NCI-H446 treated with DMSO at 0.1 percent for 48 hours (cell line): ENCODE measurements around the gene CERS6.

Experiments used
- DNase-seq: peaks from one replicate; lab custom pipeline; 2025; lab: John Stamatoyannopoulos, UW

CERS6 gene

DNA sequence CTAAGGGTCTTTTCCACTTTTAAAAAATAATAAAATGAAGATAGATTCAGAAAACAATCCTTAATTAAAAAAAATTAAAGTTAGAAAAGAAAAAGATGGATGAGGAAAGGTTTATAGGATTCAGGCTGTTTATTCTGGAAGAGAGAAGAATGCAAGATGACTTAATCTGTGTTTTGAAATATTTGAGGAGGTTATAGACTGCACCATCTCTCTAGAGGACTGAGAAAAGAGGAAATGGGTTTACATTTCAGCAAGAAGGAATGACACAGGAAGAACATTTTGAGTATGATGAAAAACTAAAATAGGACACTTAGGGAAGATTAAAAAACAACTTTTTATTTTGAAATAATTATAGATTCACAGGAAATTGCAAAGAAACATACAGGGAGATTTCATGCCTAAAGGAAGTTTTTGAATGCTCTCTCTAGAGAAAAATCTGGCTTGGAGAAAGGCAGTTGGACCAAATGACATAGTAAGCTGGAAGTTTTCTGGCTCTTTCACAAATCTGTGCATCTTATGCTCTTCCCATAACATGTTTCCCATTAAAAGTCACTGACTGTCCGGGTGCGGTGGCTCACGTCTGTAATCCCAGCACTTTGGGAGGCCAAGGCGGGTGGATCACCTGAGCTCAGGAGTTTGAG, 75.0 kb downstream of the CERS6 start:
- no peak for DNase-seq

DNA sequence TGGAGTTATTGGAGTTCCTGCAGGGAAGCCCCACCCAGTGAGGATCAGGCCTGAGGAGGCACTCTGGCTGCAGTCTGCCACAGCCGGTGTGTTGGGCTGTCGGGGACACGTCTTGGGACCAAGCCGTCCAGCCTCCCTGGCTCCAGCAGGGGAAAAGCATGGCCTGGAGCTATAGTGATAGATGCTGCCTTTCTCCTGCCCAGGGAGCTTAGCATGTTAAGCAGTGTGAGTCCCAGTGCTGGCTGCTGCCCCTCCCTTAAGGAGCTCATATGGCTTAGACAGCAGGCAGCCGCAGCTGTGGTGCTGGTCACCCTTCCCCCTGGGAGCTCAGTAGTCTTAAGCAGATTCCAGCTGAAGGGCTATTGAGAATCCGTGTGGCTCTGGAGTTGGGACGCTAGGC, 78.9 kb downstream of the CERS6 start:
- no peak for DNase-seq

DNA sequence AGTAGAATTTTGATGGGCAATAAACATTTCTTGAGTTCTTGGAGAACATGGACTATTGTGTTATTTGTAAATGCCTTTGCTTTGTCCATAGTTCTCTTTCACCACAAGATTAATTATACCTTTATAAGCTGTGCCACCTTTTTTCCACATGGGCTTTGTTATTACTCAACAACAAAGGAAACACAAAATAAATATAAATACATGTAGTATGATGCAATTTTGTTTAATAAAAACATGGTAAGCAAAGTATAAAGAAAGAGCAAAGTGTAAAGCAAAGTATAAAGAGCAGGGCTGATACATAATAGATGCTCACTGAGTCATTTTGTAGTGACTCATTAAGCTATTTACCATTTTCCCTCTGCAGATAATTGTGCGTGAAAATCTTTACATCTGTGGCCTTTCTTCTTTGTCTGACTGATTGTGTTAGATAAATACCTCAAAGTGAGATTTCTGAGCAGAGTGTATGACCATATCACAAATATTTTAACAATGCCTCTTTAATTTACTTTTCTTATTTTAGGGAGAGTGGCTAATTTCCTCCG, 80.9 kb downstream of the CERS6 start:
- DNase-seq: no peak

DNA sequence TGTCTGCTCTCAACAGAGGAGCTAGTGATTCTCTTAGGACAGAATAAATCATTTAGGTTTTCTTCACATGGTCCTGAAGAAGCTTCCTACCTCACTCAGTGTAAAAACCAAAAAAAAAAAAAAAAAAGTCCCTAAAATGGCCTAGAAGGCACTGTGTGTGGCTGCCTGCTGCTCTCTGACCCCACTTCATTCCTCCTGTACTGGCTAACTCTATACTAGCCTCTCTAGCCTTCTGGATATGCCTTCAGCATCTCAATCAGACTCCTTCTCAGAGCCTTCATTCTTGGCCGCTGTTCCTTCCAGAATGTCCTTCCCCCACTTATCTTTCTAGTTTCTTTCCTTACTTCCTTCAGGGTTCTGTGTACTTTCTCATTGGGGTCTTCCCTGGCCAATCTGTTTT, 82.1 kb downstream of the CERS6 start:
- no peak for DNase-seq

DNA sequence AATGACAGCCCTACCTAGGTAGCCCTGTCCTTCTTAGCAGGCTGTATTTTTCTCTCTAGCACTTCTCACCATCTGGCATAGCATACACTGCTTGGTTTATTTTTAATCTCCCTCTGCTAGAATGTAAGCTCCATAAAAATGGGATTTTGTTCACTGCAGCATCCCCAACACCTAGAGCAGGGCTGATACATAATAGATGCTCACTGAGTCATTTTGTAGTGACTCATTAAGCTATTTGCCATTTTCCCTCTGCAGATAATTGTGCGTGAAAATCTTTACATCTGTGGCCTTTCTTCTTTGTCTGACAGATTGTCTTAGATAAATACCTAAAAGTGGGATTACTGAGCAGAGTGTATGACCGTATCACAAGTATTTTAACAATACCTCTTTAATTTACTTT, 82.5 kb downstream of the CERS6 start:
- no peak for DNase-seq

DNA sequence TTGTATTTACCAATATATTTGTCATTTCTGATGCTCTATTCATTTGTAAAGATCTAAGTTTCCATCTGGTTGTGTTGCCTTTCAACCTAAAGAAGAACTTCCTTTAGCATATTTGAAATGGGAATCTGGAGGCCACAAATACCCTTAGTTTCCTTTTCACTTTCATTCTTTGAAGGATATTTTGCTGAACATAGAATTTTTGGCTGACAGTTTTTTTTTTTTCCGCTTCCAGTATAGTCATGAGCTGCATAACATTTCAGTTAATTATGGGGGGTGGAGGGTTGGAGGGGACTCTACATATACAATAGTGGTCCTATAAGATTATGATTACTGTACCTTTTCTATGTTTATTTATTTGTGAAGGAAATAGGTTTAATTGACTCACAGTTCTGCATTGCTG, 83.9 kb downstream of the CERS6 start:
- DNase-seq: no peak

DNA sequence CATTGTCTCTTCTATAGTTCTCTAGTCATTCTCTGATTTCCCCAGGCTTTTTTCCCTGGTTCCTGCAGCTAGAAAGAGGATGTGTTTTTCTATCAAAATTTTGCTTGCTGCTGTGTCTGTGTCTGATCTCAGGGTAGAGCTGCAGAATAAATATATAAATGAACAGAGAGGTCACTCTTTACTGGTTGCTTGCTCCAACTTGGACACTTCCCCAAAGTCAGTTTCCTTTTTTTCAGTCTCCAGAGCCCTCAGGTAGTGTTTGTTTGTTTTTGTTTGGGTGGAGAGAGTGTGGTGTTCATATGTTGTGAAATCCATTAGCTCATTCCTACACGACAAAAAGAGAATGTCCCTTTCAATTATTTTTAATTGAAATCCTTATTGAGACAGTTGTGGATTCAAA, 85.8 kb downstream of the CERS6 start:
- no peak for DNase-seq

DNA sequence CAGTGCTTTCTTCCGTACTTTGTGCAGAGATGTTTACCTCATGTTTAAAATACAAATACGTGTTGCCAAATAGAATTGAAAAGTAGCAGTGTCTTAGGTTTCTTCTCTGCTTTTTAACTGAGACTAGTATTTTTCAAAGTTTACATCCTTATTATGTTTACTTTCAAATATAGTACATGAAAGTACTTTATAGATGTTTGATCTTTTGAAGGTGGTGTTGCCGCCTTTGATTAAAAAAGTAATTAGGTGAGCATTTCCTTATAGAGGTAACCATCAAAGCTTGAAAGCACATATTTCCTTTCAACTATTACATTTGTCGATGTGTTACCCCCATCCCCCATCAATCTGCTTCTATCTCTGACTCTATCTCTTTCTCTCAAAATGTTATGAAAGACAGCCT, 87.0 kb downstream of the CERS6 start:
- no peak for DNase-seq

DNA sequence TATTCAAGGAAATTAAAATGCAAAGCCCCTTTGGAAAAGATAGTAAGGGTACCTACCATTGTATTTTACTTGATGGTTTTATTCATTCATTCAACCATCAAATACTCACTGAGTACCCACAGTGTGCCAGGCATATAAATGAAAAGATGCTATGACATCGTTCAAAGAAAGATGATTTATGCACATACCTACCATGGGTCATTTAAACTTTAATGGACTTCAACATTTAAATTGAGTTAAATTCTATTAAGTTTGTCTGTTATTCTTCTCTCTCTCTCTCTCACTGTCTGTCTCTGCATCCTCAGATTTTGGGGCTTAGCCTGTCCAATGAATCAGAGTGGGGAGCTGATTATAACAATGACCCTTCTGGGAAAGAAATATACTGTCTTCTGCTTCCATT, 87.9 kb downstream of the CERS6 start:
- DNase-seq: no peak

DNA sequence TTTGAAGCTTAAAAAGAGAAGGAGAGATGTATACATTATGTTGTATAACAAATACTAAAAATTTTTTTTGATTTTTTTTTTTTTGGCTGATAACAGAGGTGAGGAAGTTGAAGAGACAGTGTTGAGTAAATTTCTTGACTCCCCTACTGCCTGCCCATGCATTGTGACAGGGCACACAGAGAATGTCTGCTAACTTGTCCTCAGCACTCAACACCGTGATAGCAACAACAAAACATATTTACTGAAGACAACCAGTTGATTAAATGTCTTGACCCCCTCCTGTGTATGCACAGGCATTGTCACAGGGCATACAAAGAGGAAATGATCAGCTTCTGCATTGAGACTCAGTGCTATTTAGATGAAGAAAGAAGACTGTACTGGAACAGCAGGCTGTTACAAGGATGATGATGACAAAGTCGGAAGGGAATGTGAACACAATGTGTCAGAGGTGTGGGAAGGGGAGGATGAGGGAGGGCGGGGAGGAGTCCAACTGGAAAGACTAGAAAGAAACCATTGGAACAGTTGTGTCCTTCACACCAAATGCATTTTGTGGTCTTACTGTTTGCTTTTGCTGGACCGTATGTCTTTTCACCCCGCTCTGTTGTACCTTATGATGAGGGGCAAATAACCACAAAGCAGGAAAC, 89.5 kb downstream of the CERS6 start:
- DNase-seq: no peak

DNA sequence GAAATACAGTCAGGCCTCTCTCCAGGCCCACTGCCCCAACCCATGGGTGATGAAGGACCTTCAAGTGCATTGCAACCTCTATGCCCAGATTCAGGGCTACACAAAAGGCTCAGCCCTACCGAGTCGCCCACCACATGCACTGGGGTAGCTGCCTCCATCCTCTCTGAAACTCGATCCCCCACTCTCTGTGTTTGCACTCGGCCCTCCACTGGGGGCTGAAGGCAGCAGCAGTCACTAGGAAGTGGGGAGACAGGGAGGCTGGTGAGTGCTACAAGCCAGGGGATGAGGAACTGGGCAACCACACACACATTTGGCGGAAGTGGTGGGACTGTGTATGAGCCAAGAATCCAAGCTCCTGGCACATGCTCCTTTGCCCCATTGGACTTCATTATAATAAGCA, 94.6 kb downstream of the CERS6 start:
- DNase-seq: no peak

DNA sequence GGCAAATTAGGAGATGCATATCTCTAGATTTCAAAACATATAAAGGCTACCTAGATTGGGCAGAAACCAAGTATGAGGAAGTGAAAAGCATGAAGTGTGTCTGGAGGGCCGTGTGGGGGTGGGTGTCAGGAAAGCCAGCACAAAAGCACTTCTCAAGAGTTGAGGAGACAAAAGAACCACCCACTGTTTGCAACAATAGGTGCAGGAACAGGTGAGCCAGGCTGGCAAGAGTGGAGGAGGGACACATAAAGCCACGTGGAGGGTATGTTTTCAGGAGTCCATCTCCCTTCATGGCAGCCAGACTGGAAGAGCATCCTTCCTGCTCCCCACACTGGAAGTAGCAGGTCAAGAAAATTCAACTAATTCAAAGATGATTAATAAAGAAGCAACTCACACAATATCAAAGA, 96.4 kb downstream of the CERS6 start:
- no peak for DNase-seq

DNA sequence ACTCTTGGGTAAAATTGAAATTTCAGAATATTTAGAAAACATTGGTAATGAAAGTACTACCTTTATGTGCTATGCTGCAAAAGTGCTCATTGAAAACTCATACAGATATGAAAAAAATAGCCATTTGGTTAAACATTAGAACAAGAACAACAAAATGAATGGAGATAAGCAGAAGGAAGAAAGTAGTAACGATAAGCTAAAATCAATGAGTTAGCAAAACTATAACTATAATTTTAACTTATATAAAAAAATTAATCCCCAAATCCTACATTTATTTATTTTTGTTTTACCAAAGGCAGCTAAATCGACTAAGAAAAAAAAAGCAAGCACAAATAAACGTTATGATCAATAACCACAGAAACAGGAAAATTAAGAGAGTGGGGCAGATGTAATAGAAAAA, 99.2 kb downstream of the CERS6 start:
- no peak for DNase-seq

DNA sequence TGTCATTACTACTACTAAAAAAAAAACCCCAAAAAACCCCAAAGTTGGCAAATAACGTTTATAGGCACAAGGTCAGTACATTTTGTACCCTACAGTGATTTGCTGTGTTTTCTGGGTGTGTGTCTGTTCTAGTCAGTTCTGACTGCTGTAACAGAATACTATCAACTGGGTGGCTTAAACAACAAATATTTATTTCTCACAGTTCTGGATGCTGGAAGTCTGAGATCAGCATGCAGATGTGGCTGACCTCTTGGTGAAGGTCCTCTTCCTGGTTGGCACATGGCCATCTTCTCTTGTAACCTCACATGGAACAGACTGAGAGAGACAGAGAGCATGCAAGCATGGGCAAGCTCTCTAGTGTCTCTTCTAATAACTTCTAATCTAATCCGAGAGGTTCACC, 103.1 kb downstream of the CERS6 start:
- DNase-seq: no peak

DNA sequence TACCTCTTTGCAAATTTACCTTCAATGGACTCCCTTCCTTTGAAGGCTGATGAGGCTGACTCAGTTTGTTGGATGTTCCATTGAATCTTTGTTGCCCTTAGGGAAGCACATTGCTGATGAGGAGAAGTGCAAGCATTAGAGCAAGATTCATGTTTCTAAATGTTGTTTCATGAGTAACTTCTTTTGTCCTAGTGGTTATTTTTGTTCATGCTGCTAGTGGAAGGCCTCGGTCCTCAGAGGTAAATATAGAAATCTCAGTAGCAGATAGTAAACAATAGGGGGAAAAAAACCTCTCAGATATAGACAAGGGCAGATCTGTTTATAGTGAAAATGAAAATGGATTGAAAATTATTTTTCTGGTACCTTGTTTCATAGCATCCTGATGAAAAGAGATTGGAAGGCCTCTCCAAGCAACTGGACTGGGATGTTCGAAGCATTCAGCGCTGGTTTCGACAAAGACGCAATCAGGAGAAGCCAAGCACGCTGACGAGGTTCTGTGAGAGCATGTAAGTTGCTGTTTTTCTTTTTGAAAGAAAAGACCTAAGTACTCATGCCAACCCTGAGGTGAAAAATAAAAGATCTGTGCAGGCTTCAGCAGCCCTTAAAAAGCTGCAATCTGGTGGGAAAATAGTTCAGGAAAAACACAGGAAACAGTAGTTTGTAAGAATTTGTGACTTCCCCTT, 104.9 kb downstream of the CERS6 start:
- DNase-seq: no peak

DNA sequence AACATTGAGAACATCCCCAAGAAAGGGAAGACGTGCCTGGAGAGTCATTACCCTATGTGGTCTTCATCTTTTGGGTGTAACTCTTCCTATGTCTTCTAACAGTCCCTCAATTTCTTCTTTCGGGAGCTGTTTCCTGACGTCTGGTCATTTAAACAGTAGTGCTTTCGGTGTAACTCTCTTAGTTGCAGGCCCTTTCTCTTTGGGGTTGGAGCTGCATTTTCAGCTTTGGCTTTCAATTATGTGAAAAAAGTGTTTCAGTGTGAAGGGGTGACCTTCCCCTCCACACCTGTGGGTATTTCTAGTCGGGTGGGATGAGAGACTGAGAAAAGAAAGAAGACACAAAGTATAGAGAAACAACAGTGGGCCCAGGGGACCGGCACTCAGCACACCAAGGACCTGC, 105.9 kb downstream of the CERS6 start:
- no peak for DNase-seq

DNA sequence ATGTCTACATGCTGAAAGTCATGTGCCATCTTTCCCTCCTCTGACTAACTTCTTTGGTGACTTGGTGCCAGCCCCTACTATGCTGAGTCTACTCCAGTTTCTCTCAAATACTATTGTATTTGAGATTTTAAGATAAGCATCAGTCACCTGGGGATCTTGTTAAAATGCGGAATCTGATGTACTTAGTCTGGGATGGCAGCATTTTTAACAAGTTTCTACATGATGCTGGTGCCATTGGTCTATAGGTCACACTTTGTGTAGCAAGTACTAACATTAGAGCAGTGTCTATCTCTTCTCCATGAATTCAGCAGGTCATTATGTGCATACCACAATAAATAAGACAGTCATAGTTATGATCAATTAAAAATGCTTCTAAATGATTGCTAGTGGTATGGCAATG, 106.9 kb downstream of the CERS6 start:
- DNase-seq: no peak

DNA sequence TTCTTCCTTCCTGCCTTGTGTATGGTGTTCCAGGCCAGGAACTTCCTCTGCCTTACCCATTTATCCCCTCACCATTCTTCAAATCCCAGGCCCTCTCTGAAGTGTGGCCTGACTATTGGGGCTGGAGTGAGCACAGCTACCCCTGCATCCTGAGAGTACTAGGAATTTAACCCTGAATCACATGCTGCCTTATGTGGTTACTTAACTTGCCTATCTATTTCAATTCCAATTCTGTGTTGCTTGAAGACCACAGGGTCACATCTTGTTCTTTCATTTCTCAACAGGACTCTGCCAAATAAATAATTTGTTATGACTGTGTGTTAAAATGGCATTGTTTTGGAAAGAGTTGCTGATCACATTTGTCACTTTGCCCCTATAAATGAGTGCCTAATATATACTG, 108.6 kb downstream of the CERS6 start:
- DNase-seq: no peak

DNA sequence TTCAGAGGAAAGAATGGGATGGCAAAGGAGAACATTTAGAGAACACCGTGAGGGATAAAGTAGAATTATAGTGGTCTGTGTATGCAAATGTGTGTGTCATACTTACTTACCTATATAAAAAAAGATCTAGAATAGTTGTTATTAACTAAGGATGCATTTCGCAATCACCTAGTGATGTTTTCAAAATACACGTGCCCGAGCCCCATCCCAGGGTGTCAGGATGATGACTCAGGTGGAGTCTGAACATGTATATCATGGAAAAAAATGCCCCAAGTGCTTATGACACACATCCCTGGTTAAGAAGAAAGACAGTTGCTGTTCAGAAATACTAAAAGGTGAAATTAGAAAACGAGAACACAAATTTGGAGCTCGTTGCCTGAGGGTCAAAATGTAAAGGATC, 109.0 kb downstream of the CERS6 start:
- DNase-seq: no peak

DNA sequence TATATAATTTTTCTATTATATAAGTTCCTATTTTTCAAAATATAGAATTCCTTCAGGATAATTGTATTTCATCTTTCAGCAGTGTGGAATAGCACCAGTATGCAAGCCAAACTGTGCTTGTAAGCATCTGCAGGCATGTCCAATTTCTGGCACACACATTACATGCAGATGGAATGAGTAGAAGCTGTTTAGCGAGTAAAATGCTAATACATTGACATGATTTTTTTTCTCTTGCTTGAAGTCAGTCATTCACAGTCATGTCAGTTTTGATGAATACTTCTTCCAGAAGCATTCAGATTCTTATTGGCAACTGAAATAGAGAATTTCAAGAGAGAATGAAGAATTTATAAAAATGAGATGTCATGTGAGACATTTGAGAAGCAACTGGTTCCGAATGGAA, 109.4 kb downstream of the CERS6 start:
- peak; percentile 40 for DNase-seq

DNA sequence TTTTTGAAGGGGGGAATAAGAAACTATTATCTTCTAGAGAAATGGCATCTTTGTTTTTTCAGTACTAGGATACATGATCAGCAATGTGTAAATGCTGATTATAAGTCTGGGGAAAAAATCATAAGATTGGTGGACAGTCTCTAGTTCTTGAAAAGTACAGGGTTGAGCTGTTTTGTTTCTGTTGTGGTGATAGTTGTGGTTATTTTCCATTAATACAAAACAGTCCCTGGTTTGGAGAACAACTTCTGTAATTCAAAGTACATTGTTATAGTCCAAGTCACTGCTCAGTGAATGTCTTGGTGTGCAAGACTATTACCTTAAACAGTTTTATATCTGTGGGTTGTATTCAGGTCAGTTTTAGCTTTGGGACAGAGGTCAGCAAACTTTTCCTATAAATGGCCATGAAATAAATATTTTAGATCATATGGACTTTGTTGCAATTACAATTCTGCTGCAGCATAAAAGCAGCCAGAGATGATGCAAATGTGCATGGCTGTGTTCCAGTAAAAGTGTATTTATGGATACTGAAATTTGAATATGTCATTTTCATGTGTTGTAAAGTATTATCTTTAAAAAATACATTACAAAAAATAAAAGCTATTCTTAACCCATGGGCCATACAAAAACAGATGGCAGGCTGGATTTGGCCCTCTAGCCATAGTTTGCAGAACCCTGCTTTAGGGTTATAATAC, 111.0 kb downstream of the CERS6 start:
- no peak for DNase-seq

DNA sequence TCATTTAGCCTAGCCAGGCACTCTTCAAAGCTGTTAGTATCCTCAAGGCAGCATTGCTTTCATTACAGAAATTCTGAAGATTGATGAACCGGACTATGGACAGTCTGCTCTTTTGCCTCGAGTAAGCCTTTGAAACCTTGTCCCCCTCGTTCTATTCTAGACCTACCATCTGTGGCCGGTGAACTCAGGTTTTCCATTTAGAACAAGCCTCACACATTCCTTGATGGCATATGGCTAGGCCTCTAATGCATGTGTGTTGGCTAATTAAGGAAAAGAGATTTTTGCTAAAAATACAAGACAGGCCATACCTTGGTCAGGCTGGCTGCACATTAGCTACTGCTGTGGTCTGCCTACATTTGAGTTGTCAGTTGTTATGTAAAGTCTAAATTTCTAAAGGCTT, 111.8 kb downstream of the CERS6 start:
- DNase-seq: no peak
